ENCODE measurements around the gene RHOA. TPM values are rescaled to one million over a fixed set of nuclear protein-coding genes. Genes with fewer than 3 reads are reported as not detected.

The RHOA gene
- total and polyA plus RNA-seq, 4 donors = 144 to 169 (median 160) TPM

- Histone ChIP-seq H3K9ac (ENCODE audit: low read depth in 1 of 2, low read length in 2 of 2) (peak overlapping the region in 1 of 2 donors; percentile 51), H3K36me3 (ENCODE audit: control insufficient read depth in 4 of 4, insufficient read depth in 3 of 4, low read depth in 1 of 4, low read length in 3 of 4) (peaks cover 0 to 17% (median 8%) of the 10 kb centered on the region in 4 donors), H3K9me3 (ENCODE audit: control insufficient read depth in 4 of 4, low read length in 3 of 4) (no peaks in the 10 kb centered on the region), H3K4me3 (ENCODE audit: low read depth in 1 of 3, low read length in 3 of 3) (peak overlapping the region; percentile 45 to 98 (median 55)), H3K27me3 (ENCODE audit: control insufficient read depth in 4 of 4, insufficient read depth in 4 of 4, low read length in 3 of 4) (no peaks in the 10 kb centered on the region), H3K27ac (ENCODE audit: low read depth in 1 of 2, low read length in 2 of 2) (peak overlapping the region; percentile 65 to 77), H3K4me1 (ENCODE audit: control insufficient read depth in 4 of 4, insufficient read depth in 4 of 4, low read length in 3 of 4) (peaks cover 5 to 26% (median 23%) of the 10 kb centered on the region in 4 donors)
- TF ChIP-seq, protein P1, sequence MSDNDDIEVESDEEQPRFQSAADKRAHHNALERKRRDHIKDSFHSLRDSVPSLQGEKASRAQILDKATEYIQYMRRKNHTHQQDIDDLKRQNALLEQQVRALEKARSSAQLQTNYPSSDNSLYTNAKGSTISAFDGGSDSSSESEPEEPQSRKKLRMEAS (IDR thresholded peaks at IDR 0.05) = no peak
- TF ChIP-seq, protein P2, sequence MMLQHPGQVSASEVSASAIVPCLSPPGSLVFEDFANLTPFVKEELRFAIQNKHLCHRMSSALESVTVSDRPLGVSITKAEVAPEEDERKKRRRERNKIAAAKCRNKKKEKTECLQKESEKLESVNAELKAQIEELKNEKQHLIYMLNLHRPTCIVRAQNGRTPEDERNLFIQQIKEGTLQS (IDR thresholded peaks at IDR 0.05) = no peak
- TF ChIP-seq ZBTB33 (IDR thresholded peaks at IDR 0.05) = no peak
- no peak for TF ChIP-seq FOXA2 (IDR thresholded peaks at IDR 0.05)
- TF ChIP-seq NR2F2 (IDR thresholded peaks at IDR 0.05) = no peak
- TF ChIP-seq HNF4A (conservative IDR thresholded peaks at IDR 0.05) = no peak
- TF ChIP-seq RAD21 (IDR thresholded peaks at IDR 0.05) = no peak
- no peak for TF ChIP-seq JUND (IDR thresholded peaks at IDR 0.05)
- no peak for TF ChIP-seq HNF4G (IDR thresholded peaks at IDR 0.05)
- no peak for TF ChIP-seq RXRA (IDR thresholded peaks at IDR 0.05)
- TF ChIP-seq, protein P3, sequence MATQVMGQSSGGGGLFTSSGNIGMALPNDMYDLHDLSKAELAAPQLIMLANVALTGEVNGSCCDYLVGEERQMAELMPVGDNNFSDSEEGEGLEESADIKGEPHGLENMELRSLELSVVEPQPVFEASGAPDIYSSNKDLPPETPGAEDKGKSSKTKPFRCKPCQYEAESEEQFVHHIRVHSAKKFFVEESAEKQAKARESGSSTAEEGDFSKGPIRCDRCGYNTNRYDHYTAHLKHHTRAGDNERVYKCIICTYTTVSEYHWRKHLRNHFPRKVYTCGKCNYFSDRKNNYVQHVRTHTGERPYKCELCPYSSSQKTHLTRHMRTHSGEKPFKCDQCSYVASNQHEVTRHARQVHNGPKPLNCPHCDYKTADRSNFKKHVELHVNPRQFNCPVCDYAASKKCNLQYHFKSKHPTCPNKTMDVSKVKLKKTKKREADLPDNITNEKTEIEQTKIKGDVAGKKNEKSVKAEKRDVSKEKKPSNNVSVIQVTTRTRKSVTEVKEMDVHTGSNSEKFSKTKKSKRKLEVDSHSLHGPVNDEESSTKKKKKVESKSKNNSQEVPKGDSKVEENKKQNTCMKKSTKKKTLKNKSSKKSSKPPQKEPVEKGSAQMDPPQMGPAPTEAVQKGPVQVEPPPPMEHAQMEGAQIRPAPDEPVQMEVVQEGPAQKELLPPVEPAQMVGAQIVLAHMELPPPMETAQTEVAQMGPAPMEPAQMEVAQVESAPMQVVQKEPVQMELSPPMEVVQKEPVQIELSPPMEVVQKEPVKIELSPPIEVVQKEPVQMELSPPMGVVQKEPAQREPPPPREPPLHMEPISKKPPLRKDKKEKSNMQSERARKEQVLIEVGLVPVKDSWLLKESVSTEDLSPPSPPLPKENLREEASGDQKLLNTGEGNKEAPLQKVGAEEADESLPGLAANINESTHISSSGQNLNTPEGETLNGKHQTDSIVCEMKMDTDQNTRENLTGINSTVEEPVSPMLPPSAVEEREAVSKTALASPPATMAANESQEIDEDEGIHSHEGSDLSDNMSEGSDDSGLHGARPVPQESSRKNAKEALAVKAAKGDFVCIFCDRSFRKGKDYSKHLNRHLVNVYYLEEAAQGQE (IDR thresholded peaks at IDR 0.05) = no peak
- TF ChIP-seq, protein P4, sequence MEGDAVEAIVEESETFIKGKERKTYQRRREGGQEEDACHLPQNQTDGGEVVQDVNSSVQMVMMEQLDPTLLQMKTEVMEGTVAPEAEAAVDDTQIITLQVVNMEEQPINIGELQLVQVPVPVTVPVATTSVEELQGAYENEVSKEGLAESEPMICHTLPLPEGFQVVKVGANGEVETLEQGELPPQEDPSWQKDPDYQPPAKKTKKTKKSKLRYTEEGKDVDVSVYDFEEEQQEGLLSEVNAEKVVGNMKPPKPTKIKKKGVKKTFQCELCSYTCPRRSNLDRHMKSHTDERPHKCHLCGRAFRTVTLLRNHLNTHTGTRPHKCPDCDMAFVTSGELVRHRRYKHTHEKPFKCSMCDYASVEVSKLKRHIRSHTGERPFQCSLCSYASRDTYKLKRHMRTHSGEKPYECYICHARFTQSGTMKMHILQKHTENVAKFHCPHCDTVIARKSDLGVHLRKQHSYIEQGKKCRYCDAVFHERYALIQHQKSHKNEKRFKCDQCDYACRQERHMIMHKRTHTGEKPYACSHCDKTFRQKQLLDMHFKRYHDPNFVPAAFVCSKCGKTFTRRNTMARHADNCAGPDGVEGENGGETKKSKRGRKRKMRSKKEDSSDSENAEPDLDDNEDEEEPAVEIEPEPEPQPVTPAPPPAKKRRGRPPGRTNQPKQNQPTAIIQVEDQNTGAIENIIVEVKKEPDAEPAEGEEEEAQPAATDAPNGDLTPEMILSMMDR (IDR thresholded peaks at IDR 0.05; ENCODE audit: low read depth, low read length, missing input control) = no peak
- no peak for TF ChIP-seq SP1 (IDR thresholded peaks at IDR 0.05)
- 11% methylated on average over 14 of the region's 14 CpGs for WGBS
- no peak for DNase-seq (ENCODE audit: low spot score)
These were observed 10.2 kb upstream of the RHOA start for GRCh38 chr3:49421890-49422378.

- H3K4me3 ChIP-seq (ENCODE audit: low read depth in 1 of 3, low read length in 3 of 3) = no peak overlapping the region
- H3K27ac ChIP-seq (ENCODE audit: low read depth in 1 of 2, low read length in 2 of 2) = no peak overlapping the region
- DNase-seq (ENCODE audit: low spot score) = no peak
- no peak overlapping the region for H3K9ac ChIP-seq (ENCODE audit: low read depth in 1 of 2, low read length in 2 of 2)
- H3K9me3 ChIP-seq (ENCODE audit: control insufficient read depth in 4 of 4, low read length in 3 of 4) = no peaks in the 10 kb centered on the region
- peaks cover 0 to 14% (median 2%) of the 10 kb centered on the region in 4 donors for H3K36me3 ChIP-seq (ENCODE audit: control insufficient read depth in 4 of 4, insufficient read depth in 3 of 4, low read depth in 1 of 4, low read length in 3 of 4)
- peaks cover 5 to 37% (median 26%) of the 10 kb centered on the region in 4 donors for H3K4me1 ChIP-seq (ENCODE audit: control insufficient read depth in 4 of 4, insufficient read depth in 4 of 4, low read length in 3 of 4)
- WGBS = 91% methylated on average over 13 of the region's 13 CpGs
- H3K27me3 ChIP-seq (ENCODE audit: control insufficient read depth in 4 of 4, insufficient read depth in 4 of 4, low read length in 3 of 4) = no peaks in the 10 kb centered on the region
- TF ChIP-seq RAD21 (IDR thresholded peaks at IDR 0.05) = no peak
- TF ChIP-seq HNF4A (conservative IDR thresholded peaks at IDR 0.05) = no peak
- TF ChIP-seq FOXA2 (IDR thresholded peaks at IDR 0.05) = no peak
- TF ChIP-seq, protein P3 (IDR thresholded peaks at IDR 0.05) = no peak
- TF ChIP-seq JUND (IDR thresholded peaks at IDR 0.05) = no peak
- TF ChIP-seq TAF1 (conservative IDR thresholded peaks at IDR 0.05) = no peak
- TF ChIP-seq ZBTB33 (IDR thresholded peaks at IDR 0.05) = no peak
- TF ChIP-seq GABPA (IDR thresholded peaks at IDR 0.05 in 1 of 2, conservative IDR thresholded peaks at IDR 0.05 in 1 of 2) = no peak
- no peak for TF ChIP-seq EGR1 (IDR thresholded peaks at IDR 0.05; ENCODE audit: low read depth in 2 of 2)
- no peak for TF ChIP-seq YY1 (IDR thresholded peaks at IDR 0.05)
- no peak for TF ChIP-seq FOXA1 (IDR thresholded peaks at IDR 0.05)
These were observed 5.8 kb upstream of the RHOA start for GRCh38 chr3:49417516-49418120.
